HepG2 (cell line): Measurements from ENCODE around the gene ARAP1. TPM values are rescaled to one million over a fixed set of nuclear protein-coding genes. Genes with fewer than 3 reads are reported as not detected.

ENCODE experiments used
- BRD4 ChIP-seq: sonication (generic); formaldehyde crosslinking; IDR thresholded peaks from 2 replicates; pipeline ENCODE4 v1.4.0; 2020; ENCODE audit warnings: missing genetic modification reagents
- CCDC6 ChIP-seq: sonication (generic); formaldehyde crosslinking; IDR thresholded peaks from 2 replicates; pipeline ENCODE4 v1.8.1; 2022; ENCODE audit warnings: mild to moderate bottlenecking, missing genetic modification reagents, moderate library complexity
- CENPBD1 ChIP-seq: sonication (generic); formaldehyde crosslinking; IDR thresholded peaks from 2 replicates; pipeline ENCODE4 v1.8.0; 2022; ENCODE audit warnings: missing genetic modification reagents, low read depth, mild to moderate bottlenecking, borderline replicate concordance
- DDIT3 ChIP-seq: sonication (generic); formaldehyde crosslinking; IDR thresholded peaks from 2 replicates; pipeline ENCODE4 v1.4.0; 2020; ENCODE audit warnings: mild to moderate bottlenecking, missing genetic modification reagents
- E2F5 ChIP-seq: sonication (generic); formaldehyde crosslinking; conservative IDR thresholded peaks from 2 replicates; pipeline ENCODE4 v1.4.0; 2020; ENCODE audit warnings: missing genetic modification reagents
- KLF6 ChIP-seq: IDR thresholded peaks from 2 replicates; pipeline ENCODE4 v1.8.0; 2016; ENCODE audit warnings: missing biosample characterization, missing genetic modification reagents
- LRRFIP1 ChIP-seq: sonication (generic); formaldehyde crosslinking; conservative IDR thresholded peaks from 2 replicates; pipeline ENCODE4 v1.4.0; 2020; ENCODE audit warnings: missing genetic modification reagents
- POLR2G ChIP-seq: fragments of 200-400 bp; formaldehyde crosslinking; IDR thresholded peaks from 2 replicates; pipeline ENCODE4 v1.6.1; 2018; ENCODE audit warnings: mild to moderate bottlenecking, low read depth, low read length, moderate library complexity
- RFX5 ChIP-seq: IDR thresholded peaks from 2 replicates; pipeline ENCODE4 v1.6.1; 2011; ENCODE audit warnings: low read depth, low read length, improper control_type of control experiment
- RNF219 ChIP-seq: sonication (generic); formaldehyde crosslinking; IDR thresholded peaks from 2 replicates; pipeline ENCODE4 v1.5.0; 2020; ENCODE audit warnings: mild to moderate bottlenecking, missing genetic modification reagents
- SCMH1 ChIP-seq: sonication (generic); formaldehyde crosslinking; IDR thresholded peaks from 2 replicates; pipeline ENCODE4 v1.9.0; 2021; ENCODE audit warnings: missing genetic modification reagents, mild to moderate bottlenecking, borderline replicate concordance
- STAG1 ChIP-seq: sonication (generic); formaldehyde crosslinking; IDR thresholded peaks from 2 replicates; pipeline ENCODE4 v1.4.0; 2020; ENCODE audit warnings: missing genetic modification reagents
- ZFP90 ChIP-seq: sonication (generic); formaldehyde crosslinking; IDR thresholded peaks from 2 replicates; pipeline ENCODE4 v1.8.0; 2022; ENCODE audit warnings: missing genetic modification reagents, mild to moderate bottlenecking, inconsistent platforms, borderline replicate concordance
- ZFY ChIP-seq: sonication (generic); formaldehyde crosslinking; IDR thresholded peaks from 2 replicates; pipeline ENCODE4 v1.4.0; 2020; ENCODE audit warnings: missing genetic modification reagents
- ZFYVE20 ChIP-seq: sonication (generic); formaldehyde crosslinking; IDR thresholded peaks from 2 replicates; pipeline ENCODE4 v1.8.0; 2023; ENCODE audit warnings: low read depth, mild to moderate bottlenecking, moderate library complexity, missing genetic modification reagents, borderline replicate concordance
- ZNF121 ChIP-seq: sonication (generic); formaldehyde crosslinking; IDR thresholded peaks from 2 replicates; pipeline ENCODE4 v1.5.0; 2020; ENCODE audit warnings: mild to moderate bottlenecking, missing genetic modification reagents
- ZNF18 ChIP-seq: sonication (generic); formaldehyde crosslinking; IDR thresholded peaks from 2 replicates; pipeline ENCODE4 v1.8.0; 2022; ENCODE audit warnings: mild to moderate bottlenecking, missing genetic modification reagents; ENCODE audit not compliant: insufficient replicate concordance
- ZNF30 ChIP-seq: sonication (generic); formaldehyde crosslinking; IDR thresholded peaks from 2 replicates; pipeline ENCODE4 v1.5.0; 2020; ENCODE audit warnings: mild to moderate bottlenecking, missing genetic modification reagents
- ZNF558 ChIP-seq: sonication (generic); formaldehyde crosslinking; IDR thresholded peaks from 2 replicates; pipeline ENCODE4 v1.9.0; 2022; ENCODE audit warnings: mild to moderate bottlenecking, missing genetic modification reagents, borderline replicate concordance
- ZNF597 ChIP-seq: sonication (generic); formaldehyde crosslinking; IDR thresholded peaks from 2 replicates; pipeline ENCODE4 v1.5.0; 2020; ENCODE audit warnings: missing genetic modification reagents
- polyA plus RNA-seq, 8 experiments: library from polyadenylated mRNA; depleted of rRNA in 3 of 8; stranded (reverse) in 7 of 8; unstranded in 1 of 8; fragments of >200 nt; fragmentation: Illumina TruSeq in 4 of 8; extraction: Trizol in 4 of 8; gene quantifications; 2 replicates each; pipeline versions ENCODE4 v1.2.1 to v1.2.3, GENCODE V29; 2011 to 2016; ENCODE audit warnings: low read depth in 4 of 8, missing spikeins in 1 of 8, mixed read lengths in 1 of 8; ENCODE audit not compliant: insufficient read depth in 1 of 8
- total RNA-seq, 5 experiments: library from RNA; depleted of rRNA; stranded (reverse); fragments of >200 nt; fragmentation: Illumina TruSeq; extraction: Trizol; gene quantifications; 2 replicates each; pipeline ENCODE4 v1.2.3, GENCODE V29; 2016; ENCODE audit warnings: low read depth in 1 of 5

The ARAP1 gene
- total and polyA plus RNA-seq, 2 of the 13 experiments (the other 11 are each of a cell fraction or from before 2014, with no cell fraction given): 43.2 to 55.5 TPM

- no peak for TF ChIP-seq CCDC6
- TF ChIP-seq ZNF18 (CRISPR knock-in tag): no peak
- TF ChIP-seq LRRFIP1 (CRISPR knock-in tag): no peak
- TF ChIP-seq ZFY: no peak
- TF ChIP-seq ZNF597 (CRISPR knock-in tag): no peak
- TF ChIP-seq STAG1 (CRISPR knock-in tag): 0 out of 2 replicates have a peak, but pooled peaks have one; percentile 1
- no peak for TF ChIP-seq ZFYVE20 (CRISPR knock-in tag)
- TF ChIP-seq DDIT3 (CRISPR knock-in tag): no peak
- TF ChIP-seq RNF219 (CRISPR knock-in tag): no peak
- TF ChIP-seq KLF6 (CRISPR knock-in tag): no peak
- no peak for TF ChIP-seq CENPBD1 (CRISPR knock-in tag)
- TF ChIP-seq ZNF30 (CRISPR knock-in tag): no peak
- TF ChIP-seq RFX5: no peak
- no peak for TF ChIP-seq POLR2G
- no peak for TF ChIP-seq ZFP90
- no peak for TF ChIP-seq E2F5
- TF ChIP-seq SCMH1 (CRISPR knock-in tag): no peak
- no peak for TF ChIP-seq ZNF121 (CRISPR knock-in tag)
- no peak for TF ChIP-seq BRD4 (CRISPR knock-in tag)
- TF ChIP-seq ZNF558: no peak
Measured at GRCh38 chr11:72781313-72782080, 29.3 kb upstream of the ARAP1 start (continued).
